ENCODE measurements around the gene MMP11. TPM values are rescaled to one million over a fixed set of nuclear protein-coding genes. Genes with fewer than 3 reads are reported as not detected.

The MMP11 gene
- total RNA-seq, 4 donors from 2014 or later = 0.60 to 3.9 (median 2.1) TPM; not detected in 1

- Histone ChIP-seq H3K4me3 (no peak overlapping the region), H3K9me3 (no peaks in the 10 kb centered on the region), H3K36me3 (peaks cover 87% of the 10 kb centered on the region), H3K4me1 (no peaks in the 10 kb centered on the region), H3K27me3 (no peaks in the 10 kb centered on the region), H3K27ac (no peak overlapping the region)
- DNase-seq (ENCODE audit: low spot score in 2 of 2) = no peak
- TF ChIP-seq POLR2AphosphoS5 (IDR thresholded peaks at IDR 0.05) (no peak), CTCF (IDR thresholded peaks at IDR 0.05) (no peak), POLR2A (IDR thresholded peaks at IDR 0.05) (no peak)
- WGBS = 94% methylated on average over 1 of the region's 1 CpG
These were observed 34.2 kb downstream of the MMP11 start for GRCh38 chr22:23806837-23807236.

- Histone ChIP-seq H3K9me3 (no peaks in the 10 kb centered on the region), H3K4me1 (no peaks in the 10 kb centered on the region), H3K27ac (no peak overlapping the region), H3K36me3 (peaks cover 63% of the 10 kb centered on the region), H3K27me3 (no peaks in the 10 kb centered on the region), H3K4me3 (no peak overlapping the region)
- DNase-seq (ENCODE audit: low spot score in 2 of 2) = no peak
- TF ChIP-seq CTCF (IDR thresholded peaks at IDR 0.05) (no peak), POLR2AphosphoS5 (IDR thresholded peaks at IDR 0.05) (no peak), POLR2A (IDR thresholded peaks at IDR 0.05) (no peak), EP300 (IDR thresholded peaks at IDR 0.05) (no peak)
- WGBS = 94% methylated on average over 4 of the region's 4 CpGs
These were observed 39.7 kb downstream of the MMP11 start for GRCh38 chr22:23812378-23812777.

GRCh38 chr22:23815541-23816155 lies 43.0 kb downstream of the MMP11 start:
- no peaks in the 10 kb centered on the region for H3K9me3 ChIP-seq
- no peak overlapping the region for H3K27ac ChIP-seq
- H3K4me1 ChIP-seq = peaks cover under 1% of the 10 kb centered on the region
- H3K4me3 ChIP-seq = no peak overlapping the region
- TF ChIP-seq CTCF (IDR thresholded peaks at IDR 0.05) = no peak
- TF ChIP-seq POLR2A (IDR thresholded peaks at IDR 0.05) = no peak
- no peak for TF ChIP-seq POLR2AphosphoS5 (IDR thresholded peaks at IDR 0.05)
- no peak for TF ChIP-seq EP300 (IDR thresholded peaks at IDR 0.05)
- 81% methylated on average over 9 of the region's 10 CpGs for WGBS
- no peaks in the 10 kb centered on the region for H3K27me3 ChIP-seq
- DNase-seq (ENCODE audit: low spot score in 2 of 2) = no peak
- peaks cover 69% of the 10 kb centered on the region for H3K36me3 ChIP-seq

GRCh38 chr22:23816156-23816976 lies 43.7 kb downstream of the MMP11 start:
- no peak overlapping the region for H3K27ac ChIP-seq
- no peak for TF ChIP-seq EP300 (IDR thresholded peaks at IDR 0.05)
- TF ChIP-seq POLR2AphosphoS5 (IDR thresholded peaks at IDR 0.05) = no peak
- TF ChIP-seq POLR2A (IDR thresholded peaks at IDR 0.05) = no peak
- no peak for TF ChIP-seq CTCF (IDR thresholded peaks at IDR 0.05)
- WGBS = 78% methylated on average over 15 of the region's 18 CpGs
- no peaks in the 10 kb centered on the region for H3K27me3 ChIP-seq
- peaks cover 6% of the 10 kb centered on the region for H3K4me1 ChIP-seq
- no peak overlapping the region for H3K4me3 ChIP-seq
- H3K9me3 ChIP-seq = no peaks in the 10 kb centered on the region
- DNase-seq (ENCODE audit: low spot score in 2 of 2) = no peak
- H3K36me3 ChIP-seq = peaks cover 69% of the 10 kb centered on the region

- peaks cover 72% of the 10 kb centered on the region for H3K36me3 ChIP-seq
These were observed 44.5 kb downstream of the MMP11 start for GRCh38 chr22:23817146-23817545.

More at GRCh38 chr22:23817146-23817545, 44.5 kb downstream of the MMP11 start:
- TF ChIP-seq POLR2AphosphoS5 (IDR thresholded peaks at IDR 0.05) = no peak
- TF ChIP-seq POLR2A (IDR thresholded peaks at IDR 0.05) = no peak
- no peak for TF ChIP-seq CTCF (IDR thresholded peaks at IDR 0.05)
- no peak for TF ChIP-seq EP300 (IDR thresholded peaks at IDR 0.05)
- Histone ChIP-seq H3K27ac (no peak overlapping the region), H3K9me3 (no peaks in the 10 kb centered on the region), H3K4me3 (no peak overlapping the region), H3K4me1 (peaks cover 6% of the 10 kb centered on the region), H3K27me3 (no peaks in the 10 kb centered on the region)
- WGBS = 98% methylated on average over 5 of the region's 6 CpGs
- no peak for DNase-seq (ENCODE audit: low spot score in 2 of 2)

All from suprapubic skin (tissue), 4 donors.